ENCODE results near the gene CD19.

GRCh38 chr16:28901862-28902261 is 29.9 kb upstream of the CD19 start:
- TF ChIP-seq POLR2A (IDR thresholded peaks at IDR 0.05; ENCODE audit: low read length) (no peak), GATA1 (IDR thresholded peaks at IDR 0.05; ENCODE audit: low read depth, low read length) (no peak)

Measured in erythroblast (primary cell).